SU-DHL-6 (cell line): ENCODE data around the gene MGAT5.

Experiments
- H2AFZ ChIP-seq: fragments of 200-600 bp; sonication (generic); 2 replicates; pipeline ENCODE4 v1.6.1; 2014; ENCODE audit warnings: low read depth, mild to moderate bottlenecking, moderate library complexity, mixed read lengths, antibody characterized with exemption, low read length; ENCODE audit not compliant: severe bottlenecking
- H3F3A ChIP-seq: fragments of 200-600 bp; shearing (Covaris generic); 2 replicates; pipeline ENCODE4 v1.6.0; 2016; ENCODE audit warnings: antibody characterized with exemption, mild to moderate bottlenecking; ENCODE audit not compliant: insufficient read depth
- H3K27ac ChIP-seq: fragments of 200-600 bp; sonication (generic); 2 replicates; pipeline ENCODE4 v1.5.1; 2016; ENCODE audit warnings: low read depth, mild to moderate bottlenecking, low read length, moderate library complexity, mixed read lengths
- H3K27me3 ChIP-seq: fragments of 200-600 bp; sonication (generic), shearing (Covaris generic); 2 replicates; pipeline ENCODE4 v1.6.0; 2014; ENCODE audit warnings: mild to moderate bottlenecking, low read length
- H3K36me3 ChIP-seq: fragments of 200-600 bp; sonication (generic); 2 replicates; pipeline ENCODE4 v1.6.1; 2014; ENCODE audit warnings: mild to moderate bottlenecking, low read length, mixed read lengths
- H3K4me2 ChIP-seq: fragments of 300-600, 200-600 bp; shearing (Covaris generic), sonication (generic); 2 replicates; pipeline ENCODE4 v1.6.0; 2014; ENCODE audit warnings: low read length, low read depth, mild to moderate bottlenecking; ENCODE audit not compliant: poor library complexity, severe bottlenecking
- H3K4me3 ChIP-seq: fragments of 200-600 bp; sonication (generic); 2 replicates; pipeline ENCODE4 v1.5.1; 2014; ENCODE audit warnings: antibody characterized with exemption, low read length, mild to moderate bottlenecking, mixed read lengths; ENCODE audit not compliant: insufficient read depth, poor library complexity, severe bottlenecking
- H3K79me2 ChIP-seq: fragments of 200-600 bp; sonication (generic); 2 replicates; pipeline ENCODE4 v1.6.1; 2014; ENCODE audit warnings: mild to moderate bottlenecking, low read length, moderate library complexity; ENCODE audit not compliant: insufficient read depth
- H3K9ac ChIP-seq: fragments of 200-600 bp; sonication (generic); 2 replicates; pipeline ENCODE4 v1.7.0; 2014; ENCODE audit warnings: mild to moderate bottlenecking, low read length
- H3K9me2 ChIP-seq: fragments of 200-600 bp; sonication (generic); replicated peaks from 2 replicates; pipeline ENCODE4 v1.6.1; 2014; ENCODE audit warnings: low read length; ENCODE audit not compliant: insufficient read depth
- H3K9me3 ChIP-seq: fragments of 200-600 bp; sonication (generic); 2 replicates; pipeline ENCODE4 v1.6.1; 2014; ENCODE audit warnings: low read length, mixed read lengths; ENCODE audit not compliant: insufficient read depth
- H4K20me1 ChIP-seq: fragments of 200-600 bp; sonication (generic); 2 replicates; pipeline ENCODE4 v1.6.1; 2014; ENCODE audit warnings: low read depth, mild to moderate bottlenecking, antibody characterized with exemption, low read length, moderate library complexity, mixed read lengths
- CTCF ChIP-seq: fragments of 200-600 bp; sonication (generic); IDR thresholded peaks from one replicate; pipeline ENCODE4 v1.5.1; 2017; ENCODE audit warnings: antibody characterized with exemption, mild to moderate bottlenecking, low read length, moderate library complexity; ENCODE audit not compliant: insufficient read depth, poor library complexity, severe bottlenecking
- EZH2phosphoT487 ChIP-seq: fragments of 200-600 bp; sonication (generic), shearing (Covaris generic); conservative IDR thresholded peaks from 2 replicates; pipeline ENCODE4 v1.6.1; 2018; ENCODE audit warnings: mild to moderate bottlenecking, antibody characterized with exemption, low read length, moderate library complexity, mixed read lengths

The MGAT5 gene

GRCh38 chr2:134269230-134269629 lies 15.4 kb downstream of the MGAT5 start:
- H3K9me3 ChIP-seq: no peaks in the 10 kb centered on the region
- H3K9ac ChIP-seq: no peak overlapping the region
- H3K27me3 ChIP-seq: no peaks in the 10 kb centered on the region
- 0 out of 2 replicates have a peak, but pooled peaks cover 4% of the 10 kb centered on the region for H3K36me3 ChIP-seq
- no peak overlapping the region for H3K4me3 ChIP-seq
- TF ChIP-seq CTCF: no peak
- no peak overlapping the region for H3K4me2 ChIP-seq
- H3K27ac ChIP-seq: no peak overlapping the region
- H3K9me2 ChIP-seq: no peaks in the 10 kb centered on the region
- no peaks in the 10 kb centered on the region for H3K79me2 ChIP-seq
- H4K20me1 ChIP-seq: no peaks in the 10 kb centered on the region
- peaks cover 7% of the 10 kb centered on the region; the same call in 1 of the 2 replicates for H3F3A ChIP-seq
- no peak overlapping the region for H2AFZ ChIP-seq

DNA sequence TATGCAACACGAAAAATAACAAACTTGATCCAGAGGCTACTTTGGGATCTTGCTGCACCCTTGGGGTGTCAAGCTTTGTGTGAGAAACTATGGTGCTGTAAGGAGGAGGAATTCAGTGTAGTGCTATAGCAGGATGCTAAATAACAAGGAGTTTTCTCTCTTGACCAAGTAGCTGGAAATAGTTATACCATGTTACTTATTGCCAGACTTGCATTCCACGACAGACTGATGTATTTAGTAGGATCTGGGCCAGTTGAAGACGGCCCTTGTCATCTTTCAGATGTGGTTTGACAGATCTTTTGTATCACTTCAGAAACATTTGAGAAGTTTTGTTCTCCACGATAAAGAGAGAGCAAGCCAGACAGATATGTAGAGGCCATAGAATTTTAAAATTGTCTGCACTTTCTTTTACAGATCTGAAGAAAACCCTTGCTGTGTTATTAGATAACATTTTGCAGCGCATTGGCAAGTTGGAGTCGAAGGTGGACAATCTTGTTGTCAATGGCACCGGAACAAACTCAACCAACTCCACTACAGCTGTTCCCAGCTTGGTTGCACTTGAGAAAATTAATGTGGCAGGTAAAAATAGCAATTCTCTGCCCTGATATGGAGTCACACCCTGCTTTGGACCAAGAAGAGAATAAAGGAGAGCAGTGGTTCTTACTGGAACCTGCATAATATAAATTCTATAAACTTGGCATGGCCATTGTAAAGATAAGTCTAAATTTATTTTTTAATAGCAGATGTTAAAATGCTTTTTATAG lies 16.3 kb downstream of the MGAT5 start:
- H3K9me2 ChIP-seq: no peaks in the 10 kb centered on the region
- H4K20me1 ChIP-seq: no peaks in the 10 kb centered on the region
- no peak for TF ChIP-seq CTCF
- H3K27ac ChIP-seq: no peak overlapping the region
- H2AFZ ChIP-seq: no peak overlapping the region
- H3K9ac ChIP-seq: no peak overlapping the region
- H3K4me2 ChIP-seq: no peak overlapping the region
- H3F3A ChIP-seq: peaks cover 10% of the 10 kb centered on the region; the same call in 1 of the 2 replicates
- H3K4me3 ChIP-seq: no peak overlapping the region
- H3K36me3 ChIP-seq: 0 out of 2 replicates have a peak, but pooled peaks cover 4% of the 10 kb centered on the region
- H3K27me3 ChIP-seq: no peaks in the 10 kb centered on the region
- H3K9me3 ChIP-seq: no peaks in the 10 kb centered on the region
- H3K79me2 ChIP-seq: no peaks in the 10 kb centered on the region

- Histone ChIP-seq H3K79me2 (no peaks in the 10 kb centered on the region), H3K4me2 (no peak overlapping the region)
Measured at GRCh38 chr2:134271758-134272157, 17.9 kb downstream of the MGAT5 start.

More at GRCh38 chr2:134271758-134272157, 17.9 kb downstream of the MGAT5 start:
- no peak for TF ChIP-seq EZH2phosphoT487
- TF ChIP-seq CTCF: no peak
- Histone ChIP-seq H3K36me3 (0 out of 2 replicates have a peak, but pooled peaks cover 4% of the 10 kb centered on the region), H4K20me1 (no peaks in the 10 kb centered on the region), H3K9me3 (no peaks in the 10 kb centered on the region), H2AFZ (no peak overlapping the region), H3K4me3 (no peak overlapping the region), H3K9ac (no peak overlapping the region), H3F3A (peaks cover 11% of the 10 kb centered on the region; the same call in 1 of the 2 replicates), H3K27me3 (no peaks in the 10 kb centered on the region), H3K27ac (no peak overlapping the region), H3K9me2 (no peaks in the 10 kb centered on the region)
